Fibroblast of lung (primary cell): ENCODE measurements around the gene CHST15.

Experiments
- EZH2 ChIP-seq: IDR thresholded peaks from 2 replicates; pipeline ENCODE4 v1.5.1; 2012; ENCODE audit warnings: low read length, control low read depth, mild to moderate bottlenecking; ENCODE audit errors: missing control alignments
- TF ChIP-seq, protein P1 (sequence below), 2 donors: IDR thresholded peaks in 1 of 2; conservative IDR thresholded peaks in 1 of 2; 1 replicate in 1 of 2; 2 replicates in 1 of 2; pipeline ENCODE4 v1.5.1; 2011 to 2012; ENCODE audit warnings: low read length in 2 of 2, control low read depth in 1 of 2, inconsistent platforms in 1 of 2, low read depth in 1 of 2, mild to moderate bottlenecking in 1 of 2

DNA sequence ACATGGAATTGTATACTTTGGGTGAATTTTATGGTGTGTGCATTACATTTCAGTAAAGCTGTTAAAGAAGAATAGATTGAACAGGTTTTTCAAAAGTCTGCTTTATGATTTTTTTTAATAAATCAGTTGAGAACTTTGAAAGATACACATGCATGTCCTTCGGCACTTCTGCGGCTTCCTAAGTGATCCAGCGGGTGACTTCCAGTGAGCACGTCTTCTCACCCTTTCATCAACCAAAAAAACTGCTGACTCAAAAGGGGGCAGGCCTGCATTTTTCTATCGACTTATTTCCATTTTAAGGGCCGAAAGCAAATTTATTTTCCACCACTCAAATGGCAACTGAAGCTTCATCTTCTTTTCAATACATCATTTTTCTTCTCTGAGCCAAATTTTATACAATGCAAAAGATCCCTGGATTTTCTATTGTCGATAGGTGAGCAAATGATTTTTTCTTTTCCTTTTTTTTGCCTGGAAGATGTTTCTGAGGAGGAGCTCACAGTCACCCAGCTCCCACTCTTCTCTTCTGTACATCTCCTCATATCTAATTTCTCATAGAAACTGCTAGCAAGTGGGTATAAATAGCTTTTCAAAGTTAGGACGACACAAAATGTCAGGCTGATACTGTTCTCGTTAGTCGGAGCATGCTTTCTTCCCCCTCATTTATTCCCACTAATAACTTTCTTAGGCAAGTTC is 10.2 kb downstream of the CHST15 start:
- TF ChIP-seq, protein P1, sequence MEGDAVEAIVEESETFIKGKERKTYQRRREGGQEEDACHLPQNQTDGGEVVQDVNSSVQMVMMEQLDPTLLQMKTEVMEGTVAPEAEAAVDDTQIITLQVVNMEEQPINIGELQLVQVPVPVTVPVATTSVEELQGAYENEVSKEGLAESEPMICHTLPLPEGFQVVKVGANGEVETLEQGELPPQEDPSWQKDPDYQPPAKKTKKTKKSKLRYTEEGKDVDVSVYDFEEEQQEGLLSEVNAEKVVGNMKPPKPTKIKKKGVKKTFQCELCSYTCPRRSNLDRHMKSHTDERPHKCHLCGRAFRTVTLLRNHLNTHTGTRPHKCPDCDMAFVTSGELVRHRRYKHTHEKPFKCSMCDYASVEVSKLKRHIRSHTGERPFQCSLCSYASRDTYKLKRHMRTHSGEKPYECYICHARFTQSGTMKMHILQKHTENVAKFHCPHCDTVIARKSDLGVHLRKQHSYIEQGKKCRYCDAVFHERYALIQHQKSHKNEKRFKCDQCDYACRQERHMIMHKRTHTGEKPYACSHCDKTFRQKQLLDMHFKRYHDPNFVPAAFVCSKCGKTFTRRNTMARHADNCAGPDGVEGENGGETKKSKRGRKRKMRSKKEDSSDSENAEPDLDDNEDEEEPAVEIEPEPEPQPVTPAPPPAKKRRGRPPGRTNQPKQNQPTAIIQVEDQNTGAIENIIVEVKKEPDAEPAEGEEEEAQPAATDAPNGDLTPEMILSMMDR (conservative IDR thresholded peaks at IDR 0.05 in 1 of 2, IDR thresholded peaks at IDR 0.05 in 1 of 2; ENCODE audit: low read depth in 1 of 2, low read length in 2 of 2), result no peak
- TF ChIP-seq EZH2, result no peak
